NCI-H2171 (cell line): ENCODE measurements around the gene APRT.
A peak's percentile ranks its signal among the peaks of the same experiment; 100 is the strongest.
"Not testable (repeated sequence)": the region's sequence is repeated elsewhere in the genome, so short reads cannot be mapped to it uniquely, and the experiment has no call there.

ENCODE experiments used
- DNase-seq: peaks from one replicate; lab custom pipeline; 2025; lab: John Stamatoyannopoulos, UW

The APRT gene

DNA sequence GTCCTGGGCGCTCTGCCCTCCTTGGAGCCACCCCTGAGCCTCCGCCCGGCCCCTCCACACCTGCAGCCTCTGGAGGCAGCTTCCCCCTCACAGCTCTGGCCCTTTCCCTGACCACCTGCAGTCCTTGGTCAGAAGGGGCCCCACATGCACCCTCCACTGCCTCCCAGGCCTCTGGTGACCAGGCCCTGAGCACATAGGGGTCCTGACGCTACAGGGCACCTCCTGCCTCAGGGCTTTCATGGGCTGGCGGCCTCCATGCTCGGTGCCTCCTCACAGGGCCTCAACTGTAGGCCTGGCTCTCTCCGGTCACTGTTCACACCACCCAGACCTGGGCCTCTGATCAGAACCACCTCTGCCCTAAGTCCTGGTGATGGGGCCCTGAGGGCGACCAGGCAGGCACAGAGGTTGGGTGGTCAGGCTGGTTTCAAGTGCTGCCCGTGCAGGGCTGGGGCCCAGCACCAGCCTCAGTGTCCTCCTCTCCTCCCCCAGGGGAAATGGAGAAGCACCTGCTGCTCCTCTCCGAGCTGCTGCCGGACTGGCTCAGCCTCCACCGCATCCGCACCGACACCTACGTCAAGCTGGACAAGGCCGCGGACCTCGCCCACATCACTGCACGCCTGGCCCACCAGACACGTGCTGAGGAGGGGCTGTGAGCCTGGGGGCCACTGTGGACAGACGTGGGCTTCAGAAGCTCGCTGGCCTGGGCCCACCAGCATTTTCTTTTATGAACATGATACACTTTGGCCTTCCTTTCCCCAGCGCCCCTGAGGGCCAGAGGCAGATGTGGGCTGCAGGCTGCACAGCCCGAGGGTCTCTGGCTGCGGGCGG lies 3.9 kb downstream of the APRT start:
- no peak for DNase-seq

DNA sequence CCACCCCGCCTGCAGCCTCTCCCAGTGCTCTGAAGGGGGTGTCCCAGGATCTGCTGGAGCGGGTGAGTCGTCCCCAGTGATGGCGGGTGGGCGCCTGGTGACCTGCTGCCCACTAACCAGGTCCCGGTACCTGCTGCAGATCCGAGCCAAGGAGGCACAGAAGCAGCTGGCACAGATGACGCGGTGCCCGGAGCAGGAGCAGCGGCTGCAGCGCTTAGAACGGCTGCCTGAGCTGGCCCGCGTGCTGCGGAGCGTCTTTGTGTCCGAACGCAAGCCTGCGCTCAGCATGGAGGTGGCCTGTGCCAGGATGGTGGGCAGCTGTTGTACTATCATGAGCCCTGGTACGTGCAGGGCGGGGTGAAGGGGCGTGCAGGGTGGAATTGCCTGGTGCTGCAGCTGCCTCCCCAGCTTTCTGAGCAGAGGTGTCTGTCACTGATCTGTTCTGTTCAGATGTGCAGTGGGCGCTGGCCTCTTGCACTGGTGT lies 4.5 kb downstream of the APRT start:
- DNase-seq, result no peak

DNA sequence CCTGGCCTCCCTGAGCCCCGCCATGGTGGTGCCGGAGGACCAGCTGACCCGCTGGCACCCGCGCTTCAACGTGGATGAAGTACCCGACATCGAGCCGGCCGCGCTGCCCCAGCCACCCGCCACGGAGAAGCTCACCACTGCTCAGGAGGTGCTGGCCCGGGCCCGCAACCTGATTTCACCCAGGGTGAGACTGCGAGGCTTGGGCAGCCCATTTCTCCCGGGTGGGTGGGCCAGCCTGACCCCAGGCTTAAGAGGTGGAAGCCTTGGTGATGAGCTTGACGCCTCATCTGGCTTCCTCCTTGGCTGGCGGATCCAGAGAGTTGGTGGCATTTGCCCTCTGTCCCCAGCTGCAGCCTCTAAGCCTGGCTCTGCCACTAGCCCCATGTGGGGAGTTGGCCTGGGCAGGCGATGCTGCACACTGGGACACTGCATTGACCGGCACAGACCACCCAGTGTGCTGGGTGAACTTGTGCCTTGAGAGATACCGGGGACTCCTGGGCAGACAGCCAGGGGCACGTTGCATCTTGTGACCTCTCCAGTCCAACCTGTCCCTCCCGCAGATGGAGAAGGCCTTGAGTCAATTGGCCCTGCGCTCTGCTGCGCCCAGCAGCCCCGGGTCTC lies 5.1 kb downstream of the APRT start:
- DNase-seq, result no peak

DNA sequence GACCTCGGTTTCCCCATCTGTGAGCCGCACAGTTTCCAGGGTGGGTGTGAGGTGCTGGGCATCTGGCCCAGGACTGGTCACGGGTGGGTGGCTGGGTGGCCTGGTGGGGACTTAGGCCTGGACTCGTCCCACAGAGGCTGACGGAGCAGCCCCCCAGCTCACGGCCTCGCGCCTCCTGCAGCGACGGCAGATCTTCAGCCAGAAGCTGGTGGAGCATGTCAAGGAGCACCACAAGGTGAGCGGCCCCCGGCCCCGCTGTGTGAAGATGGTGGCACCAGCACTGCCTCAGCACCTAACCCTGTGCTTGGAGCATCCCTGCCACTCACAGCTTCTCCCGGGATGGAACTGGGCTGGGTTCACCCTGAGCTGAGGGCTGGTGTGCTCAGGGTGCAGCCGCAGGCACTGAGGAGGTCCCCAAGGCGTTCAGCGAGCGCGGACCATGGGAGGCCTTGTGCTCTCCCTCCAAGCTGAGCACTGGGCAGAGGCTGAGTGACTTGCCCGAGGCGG lies 5.8 kb downstream of the APRT start:
- no peak for DNase-seq

DNA sequence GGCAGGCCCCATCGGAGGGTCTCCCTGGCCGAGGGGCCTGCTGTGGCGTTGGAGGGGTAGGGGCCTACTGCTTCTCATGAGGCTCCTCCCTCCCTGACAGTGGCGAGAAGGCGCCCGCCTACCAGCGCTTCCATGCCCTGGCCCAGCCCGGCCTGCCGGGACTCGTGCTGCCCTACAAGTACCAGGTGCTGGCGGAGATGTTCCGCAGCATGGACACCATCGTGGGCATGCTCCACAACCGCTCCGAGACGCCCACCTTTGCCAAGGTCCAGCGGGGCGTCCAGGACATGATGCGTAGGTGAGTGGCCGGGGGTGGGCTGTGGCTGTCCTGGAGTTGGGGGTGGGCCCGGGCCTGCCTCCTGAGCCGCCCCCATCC lies 6.4 kb downstream of the APRT start:
- DNase-seq, result no peak

DNA sequence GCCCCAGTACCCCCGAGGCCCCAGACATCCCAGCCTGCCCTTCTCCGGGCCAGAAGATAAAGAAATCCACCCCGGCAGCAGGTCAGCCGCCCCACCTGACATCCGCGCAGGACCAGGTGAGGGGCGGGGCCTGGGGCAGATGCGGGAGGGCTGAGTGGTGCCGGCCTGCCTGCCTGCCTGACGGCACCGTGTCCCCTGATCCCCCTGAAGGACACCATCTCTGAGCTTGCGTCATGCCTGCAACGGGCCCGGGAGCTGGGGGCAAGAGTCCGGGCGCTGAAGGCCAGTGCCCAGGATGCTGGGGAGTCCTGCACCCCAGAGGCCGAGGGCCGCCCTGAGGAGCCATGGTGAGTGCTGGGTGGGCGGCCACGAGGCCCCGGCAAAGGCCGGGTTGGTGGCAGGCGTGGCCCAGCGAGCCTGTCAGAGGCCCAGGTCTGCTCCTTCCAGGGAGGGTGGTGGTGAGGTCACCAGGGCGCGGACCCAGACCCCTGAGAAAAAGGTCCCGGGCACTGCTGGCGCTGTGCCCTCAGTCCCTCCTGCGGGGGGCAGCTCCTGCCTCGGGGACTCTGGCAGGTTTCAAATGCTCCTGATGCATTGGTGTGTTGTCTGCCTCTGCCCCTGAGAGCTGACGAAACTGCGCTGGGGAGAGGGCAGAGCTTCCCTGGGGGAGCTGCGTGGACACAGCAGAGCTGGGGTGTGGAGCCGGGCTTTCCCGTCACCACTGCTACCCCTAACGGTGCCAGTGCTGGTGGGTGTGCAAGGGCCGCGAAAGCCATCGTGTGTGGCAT lies 7.0 kb downstream of the APRT start:
- no peak for DNase-seq

DNA sequence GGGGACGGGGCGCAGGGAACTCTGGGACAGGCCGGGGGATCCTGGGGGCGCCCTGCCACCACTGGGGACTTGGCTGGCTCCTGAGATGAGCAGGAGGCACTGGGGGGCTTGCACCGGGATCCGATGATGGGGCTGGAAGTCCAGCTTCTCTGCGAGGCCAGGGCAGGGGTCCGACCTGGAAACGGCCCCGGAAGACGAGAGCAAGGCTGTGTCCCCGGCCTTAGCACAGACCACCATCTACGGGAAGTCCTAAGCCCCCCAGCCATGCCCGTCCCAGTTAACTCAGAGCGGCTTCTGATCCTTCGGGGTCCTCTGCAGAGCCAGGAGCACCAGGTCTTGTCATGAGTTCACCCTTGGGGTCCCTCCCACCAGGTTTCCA lies 7.6 kb downstream of the APRT start:
- no peak for DNase-seq

DNA sequence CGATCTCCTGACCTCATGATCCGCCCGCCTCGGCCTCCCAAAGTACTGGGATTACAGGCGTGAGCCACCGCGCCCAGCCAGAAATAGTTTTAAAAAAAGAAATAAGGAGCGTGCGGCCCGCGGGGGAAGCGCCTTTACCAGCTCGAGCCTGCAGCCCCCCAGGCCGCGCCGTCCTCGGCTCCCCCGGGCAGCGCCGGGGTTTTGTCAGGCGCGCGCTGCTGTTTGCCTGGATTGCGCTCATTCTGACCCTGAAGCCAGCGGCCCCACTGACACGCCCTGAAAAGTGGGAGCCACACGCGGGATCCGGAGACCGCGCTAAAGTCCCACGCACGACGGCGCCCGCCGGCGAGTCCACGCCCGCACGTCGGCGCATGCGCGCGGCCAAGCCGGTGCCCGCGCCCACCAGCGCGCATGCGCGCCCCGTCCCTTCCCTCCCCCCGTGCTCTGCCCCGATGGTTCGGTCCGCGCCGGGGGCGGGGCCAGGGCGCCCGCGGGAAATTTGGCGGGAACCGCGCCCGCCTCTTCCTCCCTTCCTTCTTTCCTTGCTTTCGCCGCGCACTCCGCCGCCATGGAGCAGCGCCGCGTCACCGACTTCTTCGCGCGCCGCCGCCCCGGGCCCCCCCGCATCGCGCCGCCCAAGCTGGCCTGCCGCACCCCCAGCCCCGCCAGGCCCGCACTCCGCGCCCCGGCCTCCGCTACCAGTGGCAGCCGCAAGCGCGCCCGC lies 8.3 kb downstream of the APRT start, which contains the start of gene CDT1:
TSS of gene CDT1 (plus strand) at position 526 of the 724 bp plus-strand sequence. CDS start at position 569, 43 bp downstream.
- peak; percentile 75 for DNase-seq

DNA sequence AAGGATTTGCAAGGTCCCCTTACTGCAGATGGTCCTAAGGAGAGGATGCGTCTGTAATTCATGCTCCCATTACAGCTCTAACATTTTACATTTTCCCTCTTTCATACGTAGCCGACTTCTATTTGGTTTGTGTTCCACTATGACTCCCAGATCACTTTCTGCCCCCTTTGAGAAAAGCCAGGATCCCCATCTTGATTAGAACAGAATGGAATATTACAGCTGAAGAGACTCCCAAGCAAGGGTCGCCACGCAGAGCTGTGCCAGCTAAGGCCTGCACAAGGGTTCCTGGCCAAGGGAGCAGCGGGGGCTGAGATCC lies 11.5 kb downstream of the APRT start:
- DNase-seq, result no peak

DNA sequence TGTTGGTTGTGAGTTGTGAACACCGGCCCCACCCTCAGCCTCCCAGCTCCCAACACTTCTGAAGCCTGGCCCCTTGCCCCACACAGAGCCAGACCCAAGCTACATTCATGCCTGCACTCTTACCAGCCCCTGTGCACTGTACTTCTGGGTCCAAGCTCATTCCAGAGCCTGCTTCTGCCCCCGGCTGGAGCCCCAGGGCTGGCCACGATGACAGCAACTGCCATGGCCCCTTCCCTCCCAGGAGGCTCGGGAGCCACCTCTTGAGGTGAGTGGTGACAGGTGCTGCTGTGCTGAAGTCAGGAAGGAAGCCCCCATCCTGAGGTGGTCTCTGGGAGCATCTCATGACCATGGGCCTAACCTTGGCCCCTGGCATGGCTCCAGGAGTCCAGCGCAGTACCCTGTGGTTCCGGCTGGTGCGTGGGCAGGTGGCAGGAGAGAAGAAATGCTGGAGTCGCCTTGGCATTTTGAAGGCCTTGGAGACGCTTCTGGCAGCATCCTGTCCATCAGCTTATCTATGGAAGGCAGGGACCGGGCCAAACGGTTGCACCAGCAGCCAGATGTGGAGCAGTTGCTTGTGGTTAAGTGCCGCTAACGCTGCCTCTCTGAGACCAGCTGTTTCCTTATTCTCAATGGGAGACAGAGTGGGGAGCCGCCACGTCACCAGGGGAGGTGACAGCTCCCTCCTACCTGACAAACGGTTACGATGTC lies 12.0 kb downstream of the APRT start:
- DNase-seq, result no peak

DNA sequence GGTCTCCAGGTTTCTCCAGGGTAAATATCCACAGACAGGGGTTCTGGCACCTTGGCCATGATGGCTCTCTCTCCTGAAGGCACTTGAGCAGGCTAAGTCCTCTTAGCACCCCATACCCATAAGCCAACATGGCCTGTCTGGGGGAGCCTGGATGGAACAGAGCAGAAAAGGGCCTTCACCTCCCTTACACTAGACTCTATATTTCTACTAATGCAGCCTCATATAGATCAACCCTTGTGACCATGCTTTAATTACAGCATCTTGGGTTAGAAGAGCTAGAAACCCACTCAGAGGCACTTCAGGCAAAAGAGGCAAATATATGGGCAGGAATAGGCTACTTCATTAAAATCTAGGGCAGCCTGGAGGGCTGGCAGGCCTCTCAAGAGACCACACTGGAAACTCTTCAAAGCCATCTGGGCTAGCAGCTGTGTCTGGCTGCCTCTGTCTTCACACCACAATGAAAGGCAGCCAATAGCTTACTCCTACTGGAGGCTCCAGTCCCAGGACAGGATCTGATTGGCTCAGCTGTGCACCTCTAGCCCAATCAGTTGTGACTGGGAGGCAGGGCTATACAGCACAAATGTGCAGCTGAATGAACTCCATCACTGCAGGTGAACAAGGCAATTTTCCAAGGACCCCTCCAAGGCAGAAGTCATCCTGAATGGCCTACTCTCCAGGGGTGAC lies 12.8 kb downstream of the APRT start:
- DNase-seq, result peak; percentile 86

DNA sequence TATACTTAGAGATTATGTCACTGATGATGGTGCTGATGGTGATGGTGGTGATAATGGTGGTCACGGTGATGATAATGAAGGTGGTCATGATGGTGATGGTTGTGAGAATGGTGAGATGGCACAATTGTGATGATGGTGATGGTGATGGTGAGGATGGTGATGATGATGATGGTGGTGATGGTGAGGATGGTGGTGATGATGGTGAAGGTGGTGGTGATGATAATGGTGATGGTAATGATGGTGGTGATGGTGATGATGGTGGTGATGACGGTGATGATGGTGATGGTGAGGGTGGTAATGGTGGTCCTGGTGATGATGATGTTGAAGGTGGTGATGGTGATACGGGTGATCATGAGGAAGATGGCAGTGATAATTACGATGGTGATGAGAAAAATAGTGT lies 13.7 kb downstream of the APRT start:
- DNase-seq, result no peak

DNA sequence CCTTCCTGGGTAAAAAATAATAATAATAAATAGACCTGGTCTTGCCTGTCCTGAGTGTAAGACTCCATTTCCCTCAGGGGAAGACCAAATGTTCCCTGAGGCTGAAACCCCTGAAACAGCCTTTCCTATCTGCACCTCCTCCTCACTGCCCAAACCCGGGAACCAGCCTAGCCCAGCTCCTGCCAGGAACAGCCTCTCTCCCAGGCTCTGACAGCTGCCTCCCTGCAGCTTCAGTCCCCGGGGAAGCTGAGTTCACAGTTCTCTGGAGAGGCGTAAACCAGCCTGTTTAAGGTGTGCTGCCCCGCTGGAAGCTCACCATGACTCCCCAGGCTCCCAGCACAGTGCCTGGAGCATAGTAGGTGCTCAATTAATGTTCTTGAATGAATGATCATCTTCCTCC lies 15.4 kb downstream of the APRT start:
- peak; percentile 38 for DNase-seq

DNA sequence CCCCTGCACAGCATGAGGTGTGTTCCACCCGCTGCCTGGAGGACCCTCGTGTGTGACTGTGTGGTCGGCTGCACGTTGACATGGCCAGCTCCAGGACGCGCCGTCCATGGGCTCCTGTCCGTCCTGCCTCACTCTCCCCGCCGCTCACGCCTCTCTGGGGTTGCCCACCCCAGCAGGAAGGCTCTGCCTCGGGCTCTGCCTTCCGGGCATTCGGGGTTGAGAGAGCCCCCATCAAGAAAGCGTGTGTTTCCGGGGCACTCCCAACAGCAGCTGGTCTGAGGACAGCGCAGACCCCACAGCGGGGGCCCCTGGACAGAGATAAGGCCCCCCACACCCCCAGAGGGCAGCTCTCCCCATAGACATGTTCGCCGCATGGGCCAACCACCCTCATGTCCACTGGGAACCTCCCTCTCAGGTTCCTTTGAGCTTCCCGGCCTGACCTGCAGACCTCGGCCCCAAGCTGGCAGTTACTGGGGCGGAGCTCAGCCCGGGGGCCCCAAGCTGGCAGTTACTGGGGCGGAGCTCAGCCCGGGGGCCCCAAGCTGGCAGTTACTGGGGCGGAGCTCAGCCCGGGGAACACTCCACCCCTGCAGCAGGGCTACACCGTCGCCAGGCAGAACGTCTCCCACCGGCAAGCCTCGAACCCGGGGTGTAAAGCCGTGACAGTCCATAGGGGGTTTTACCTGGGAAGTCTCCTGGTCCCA lies 18.3 kb downstream of the APRT start:
- no peak for DNase-seq

DNA sequence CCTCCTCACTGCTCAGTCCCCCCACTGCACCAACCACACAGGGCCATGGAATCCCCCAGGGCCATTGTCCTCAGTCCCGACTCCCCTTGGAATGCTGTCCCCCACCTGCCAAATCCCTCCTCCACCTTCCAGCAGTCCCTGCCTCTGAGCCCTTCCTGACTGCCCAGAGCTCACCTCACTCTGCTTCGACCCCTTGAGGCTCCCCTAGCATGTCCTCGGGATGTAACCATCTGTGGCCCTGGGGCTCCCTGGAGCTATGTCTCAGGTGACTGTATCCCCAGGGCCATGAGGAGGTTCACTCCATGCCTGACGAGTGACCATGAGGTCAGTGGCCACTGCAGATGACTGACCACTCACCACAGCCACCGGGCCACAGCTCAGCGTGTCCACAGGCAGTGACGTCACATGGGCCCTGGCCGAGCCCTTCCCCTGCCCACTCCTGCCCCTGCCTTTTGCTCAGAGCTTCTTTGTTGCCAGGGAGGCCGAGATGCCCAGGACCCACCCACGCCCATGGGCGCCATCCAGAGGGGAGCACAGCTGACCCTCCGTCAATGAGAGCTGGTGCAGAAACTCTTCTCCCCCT lies 19.0 kb downstream of the APRT start:
- DNase-seq, result no peak

DNA sequence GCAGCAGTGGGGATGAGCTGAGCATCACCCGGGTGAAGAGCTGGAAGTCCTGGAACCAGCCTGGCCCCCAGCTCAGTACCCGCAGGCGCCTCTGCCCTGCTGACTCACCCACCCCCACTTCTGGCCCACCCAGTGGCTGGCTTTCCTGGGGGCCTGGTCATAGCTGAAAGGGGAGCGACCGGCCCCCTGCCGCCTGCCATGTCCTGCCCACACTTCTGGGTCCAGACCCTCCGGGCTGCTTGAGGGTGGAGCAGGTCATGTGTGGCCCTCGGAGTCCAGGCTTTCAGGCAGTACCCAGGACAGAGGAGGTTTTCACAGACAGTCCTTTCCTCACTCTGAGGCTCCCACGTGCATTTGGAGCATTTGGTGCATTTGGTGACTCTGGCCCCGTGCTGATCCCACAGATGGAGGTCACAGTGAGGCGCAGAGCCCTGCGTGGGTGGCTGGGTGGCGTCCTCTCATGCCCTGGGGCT lies 19.6 kb downstream of the APRT start:
- DNase-seq, result no peak

DNA sequence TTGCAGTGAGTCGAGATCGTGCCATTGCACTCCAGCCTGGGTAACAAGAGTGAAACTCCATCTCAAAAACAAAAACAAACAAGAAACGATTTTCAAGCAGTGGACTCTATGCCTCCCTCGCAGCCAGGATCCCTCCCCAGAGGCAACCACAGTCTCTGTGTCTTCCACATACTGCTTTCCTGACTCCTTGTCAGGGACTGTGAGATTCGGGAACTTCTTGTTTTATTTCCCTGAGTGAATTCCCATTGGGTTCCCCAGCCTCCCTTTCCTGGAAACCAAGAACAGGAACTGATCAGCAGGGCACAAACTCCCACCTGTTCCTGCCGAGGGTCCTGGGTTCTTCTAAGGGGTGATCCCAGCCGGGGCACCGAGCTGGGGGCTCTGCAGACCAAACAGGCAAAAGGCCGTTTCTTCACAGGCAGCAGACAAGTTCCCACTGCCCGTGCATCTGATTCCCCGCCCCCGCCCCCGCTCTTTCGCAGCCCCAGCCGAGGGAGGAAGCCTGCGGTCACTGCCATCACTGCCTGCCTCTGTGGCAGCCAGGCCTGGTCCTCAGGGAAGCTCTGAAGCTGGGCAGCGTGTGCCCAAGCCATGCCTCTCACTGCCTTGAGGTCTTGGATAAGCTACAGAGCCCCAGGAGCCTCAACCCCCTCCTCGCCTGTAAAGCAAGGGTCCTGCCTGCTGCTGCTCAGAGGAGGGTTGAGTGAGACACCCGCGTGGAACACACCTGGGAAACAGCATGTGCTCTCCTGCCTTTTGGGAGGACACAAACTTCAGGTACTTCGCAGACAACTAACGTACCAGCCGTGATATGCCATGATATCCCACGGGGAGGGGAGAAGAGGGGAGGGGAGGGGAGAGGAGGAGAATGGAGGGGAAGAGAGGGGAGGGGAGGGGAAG lies 21.2 kb downstream of the APRT start:
- no peak for DNase-seq

DNA sequence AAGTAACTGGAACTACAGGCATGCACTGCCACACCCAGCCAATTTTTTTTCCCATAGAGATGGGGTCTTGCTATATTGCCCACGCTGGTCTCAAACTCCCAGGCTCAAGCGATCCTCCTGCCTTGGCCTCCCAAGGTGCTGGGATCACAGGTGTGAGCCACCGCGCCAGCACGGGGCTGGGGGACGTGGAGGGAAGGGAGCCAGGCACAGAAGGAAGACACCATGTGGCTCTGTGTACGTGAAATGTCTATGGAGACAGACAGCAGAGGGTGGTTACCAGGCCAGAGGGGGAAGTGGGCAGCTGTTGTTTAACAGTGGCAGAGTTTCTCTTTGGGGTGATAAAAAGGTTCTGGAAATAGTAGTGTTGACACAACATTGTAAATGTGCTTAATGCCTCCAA lies 22.1 kb downstream of the APRT start:
- no peak for DNase-seq

DNA sequence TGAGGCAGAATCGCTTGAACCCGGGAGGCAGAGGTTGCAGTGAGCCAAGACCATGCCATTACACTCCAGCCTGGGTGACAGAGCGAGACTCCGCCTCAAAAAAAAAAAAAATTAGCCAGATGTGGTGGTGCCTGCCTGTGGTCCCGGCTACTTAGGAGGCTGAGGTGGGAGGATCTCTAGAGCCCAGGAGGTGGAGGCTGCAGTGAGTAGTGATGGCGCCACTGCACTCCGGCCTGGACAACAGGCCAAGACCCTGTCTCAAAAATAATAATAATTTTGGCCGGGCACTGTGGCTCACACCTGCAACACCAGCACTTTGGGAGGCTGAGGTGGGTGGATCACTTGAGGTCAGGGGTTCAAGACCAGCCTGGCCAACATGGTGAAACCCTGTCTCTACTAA lies 23.0 kb downstream of the APRT start:
- DNase-seq, result not testable (repeated sequence)
